HG02884 (cell line): ENCODE data around the gene NXF2B.
"Not testable (repeated sequence)": the region's sequence is repeated elsewhere in the genome, so short reads cannot be mapped to it uniquely, and the experiment has no call there.

Experiments used
- ATAC-seq: cut with Tn5 transposase; IDR thresholded peaks from one replicate; pipeline ENCODE4 v1.9.1; 2021; ENCODE audit warnings: mild to moderate bottlenecking, moderate library complexity; ENCODE audit not compliant: unreplicated experiment

Gene NXF2B

GRCh38 chrX:102439908-102440307 is at the start of gene NXF2B:
NXF2B (minus strand) TSS chrX:102440008; CDS start chrX:102380036, 59,972 bp downstream.
- not testable (repeated sequence) for ATAC-seq

- ATAC-seq = not testable (repeated sequence)
Observed at GRCh38 chrX:102478765-102479164, 39.0 kb upstream of the NXF2B start.

GRCh38 chrX:102471762-102472220 is 32.0 kb upstream of the NXF2B start, which contains the start of gene TCP11X2:
TCP11X2 (minus strand) TSS chrX:102471812.
- ATAC-seq = not testable (repeated sequence)

DNA sequence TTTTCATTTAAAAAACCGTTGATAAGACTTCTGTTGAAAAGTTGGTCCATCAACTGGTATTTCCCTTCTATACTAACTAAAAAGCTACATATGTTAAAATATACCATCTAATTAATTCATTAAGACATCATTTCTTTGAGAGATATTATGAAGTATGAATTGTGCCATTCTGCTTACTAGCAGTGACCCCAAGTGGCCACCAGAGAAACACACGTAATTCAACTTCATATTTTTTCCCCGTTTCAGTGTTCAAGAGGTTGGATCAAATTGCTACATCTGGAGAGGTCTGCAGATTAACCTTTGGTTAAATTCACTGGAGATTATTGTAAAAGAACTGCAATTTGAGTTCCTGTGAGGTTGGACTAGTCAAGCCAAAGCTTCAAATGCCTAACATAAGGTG is 30.4 kb upstream of the NXF2B start:
- not testable (repeated sequence) for ATAC-seq

- ATAC-seq = not testable (repeated sequence)
Observed at GRCh38 chrX:102458615-102459014, 18.8 kb upstream of the NXF2B start.

GRCh38 chrX:102414493-102414892 is 25.3 kb downstream of the NXF2B start:
- not testable (repeated sequence) for ATAC-seq

GRCh38 chrX:102345916-102346315 is 93.9 kb downstream of the NXF2B start:
- no peak for ATAC-seq

- no peak for ATAC-seq
Observed at GRCh38 chrX:102341867-102342266, 97.9 kb downstream of the NXF2B start.

- ATAC-seq = no peak
Observed at GRCh38 chrX:102339312-102340298, 100.2 kb downstream of the NXF2B start.

DNA sequence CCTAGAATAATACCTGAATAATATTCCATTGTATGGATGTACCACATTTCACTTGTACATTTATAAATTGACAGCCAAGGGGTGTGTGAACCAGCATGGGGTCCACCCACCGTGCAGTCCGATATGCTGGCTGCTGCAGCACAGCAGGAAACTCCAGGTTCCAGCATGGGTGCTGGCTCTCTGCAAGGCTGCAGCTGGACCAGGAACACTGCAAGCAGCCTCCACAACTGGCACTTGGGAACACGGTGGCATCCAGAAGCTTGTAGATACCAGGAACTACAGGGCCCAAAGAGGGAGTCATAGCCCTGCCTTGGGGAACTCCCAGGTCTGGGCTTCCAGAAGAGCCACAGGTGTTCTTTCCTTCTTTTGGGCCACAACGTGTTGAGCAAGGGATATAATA is 101.6 kb downstream of the NXF2B start:
- ATAC-seq = no peak
